Measurements from ENCODE around the gene CCDC157. TPM values are rescaled to one million over a fixed set of nuclear protein-coding genes. Genes with fewer than 3 reads are reported as not detected.

The CCDC157 gene
- polyA plus RNA-seq, 3 donors: 6.6 to 8.9 (median 7.5) TPM

GRCh38 chr22:30411780-30412179, 55.0 kb downstream of the CCDC157 start:
- DNase-seq: no peak

GRCh38 chr22:30413001-30413400, 56.2 kb downstream of the CCDC157 start:
- DNase-seq: no peak

GRCh38 chr22:30413745-30414524, 57.1 kb downstream of the CCDC157 start:
- no peak for DNase-seq

GRCh38 chr22:30414525-30415047, 57.8 kb downstream of the CCDC157 start:
- no peak for DNase-seq

- DNase-seq: no peak
Measured at GRCh38 chr22:30416403-30416802, 59.6 kb downstream of the CCDC157 start.

- DNase-seq: no peak
Measured at GRCh38 chr22:30416837-30417236, 60.0 kb downstream of the CCDC157 start.

- DNase-seq: no peak
Measured at GRCh38 chr22:30420347-30421125, 63.7 kb downstream of the CCDC157 start.

GRCh38 chr22:30421695-30422480, 65.1 kb downstream of the CCDC157 start:
- no peak for DNase-seq

GRCh38 chr22:30422481-30423300, 65.9 kb downstream of the CCDC157 start:
- DNase-seq: no peak

GRCh38 chr22:30423301-30423958, 66.6 kb downstream of the CCDC157 start:
- DNase-seq: no peak

- peak; percentile 100 for DNase-seq
Measured at GRCh38 chr22:30423959-30424533, 67.2 kb downstream of the CCDC157 start.

- no peak for DNase-seq
Measured at GRCh38 chr22:30424534-30425326, 67.9 kb downstream of the CCDC157 start.

- DNase-seq: no peak
Measured at GRCh38 chr22:30425327-30425615, 68.5 kb downstream of the CCDC157 start.

GRCh38 chr22:30425616-30426387, 69.0 kb downstream of the CCDC157 start, which contains the start of gene MTFP1:
TSS of gene MTFP1 (plus strand) at chr22:30425768. CDS start at chr22:30425880, 112 bp downstream.
- DNase-seq: peak; percentile 73
